Left kidney (tissue), 8 donors: ENCODE results near the gene TDRD7. TPM values are rescaled to one million over a fixed set of nuclear protein-coding genes. Genes with fewer than 3 reads are reported as not detected.

Experiments
- DNase-seq: peaks from one replicate; pipeline ENCODE4 v3.0.0-alpha.2; 2013
- long read RNA-seq, 8 donors: transcript quantifications; one replicate each; lab custom pipeline, GENCODE V29; 2026
- polyA plus RNA-seq: library from polyadenylated mRNA; unstranded; fragments of 120-200 nt; gene quantifications from one replicate; pipeline ENCODE4 v1.2.1, GENCODE V29; 2013; ENCODE audit not compliant: insufficient read length

Gene TDRD7, protein sequence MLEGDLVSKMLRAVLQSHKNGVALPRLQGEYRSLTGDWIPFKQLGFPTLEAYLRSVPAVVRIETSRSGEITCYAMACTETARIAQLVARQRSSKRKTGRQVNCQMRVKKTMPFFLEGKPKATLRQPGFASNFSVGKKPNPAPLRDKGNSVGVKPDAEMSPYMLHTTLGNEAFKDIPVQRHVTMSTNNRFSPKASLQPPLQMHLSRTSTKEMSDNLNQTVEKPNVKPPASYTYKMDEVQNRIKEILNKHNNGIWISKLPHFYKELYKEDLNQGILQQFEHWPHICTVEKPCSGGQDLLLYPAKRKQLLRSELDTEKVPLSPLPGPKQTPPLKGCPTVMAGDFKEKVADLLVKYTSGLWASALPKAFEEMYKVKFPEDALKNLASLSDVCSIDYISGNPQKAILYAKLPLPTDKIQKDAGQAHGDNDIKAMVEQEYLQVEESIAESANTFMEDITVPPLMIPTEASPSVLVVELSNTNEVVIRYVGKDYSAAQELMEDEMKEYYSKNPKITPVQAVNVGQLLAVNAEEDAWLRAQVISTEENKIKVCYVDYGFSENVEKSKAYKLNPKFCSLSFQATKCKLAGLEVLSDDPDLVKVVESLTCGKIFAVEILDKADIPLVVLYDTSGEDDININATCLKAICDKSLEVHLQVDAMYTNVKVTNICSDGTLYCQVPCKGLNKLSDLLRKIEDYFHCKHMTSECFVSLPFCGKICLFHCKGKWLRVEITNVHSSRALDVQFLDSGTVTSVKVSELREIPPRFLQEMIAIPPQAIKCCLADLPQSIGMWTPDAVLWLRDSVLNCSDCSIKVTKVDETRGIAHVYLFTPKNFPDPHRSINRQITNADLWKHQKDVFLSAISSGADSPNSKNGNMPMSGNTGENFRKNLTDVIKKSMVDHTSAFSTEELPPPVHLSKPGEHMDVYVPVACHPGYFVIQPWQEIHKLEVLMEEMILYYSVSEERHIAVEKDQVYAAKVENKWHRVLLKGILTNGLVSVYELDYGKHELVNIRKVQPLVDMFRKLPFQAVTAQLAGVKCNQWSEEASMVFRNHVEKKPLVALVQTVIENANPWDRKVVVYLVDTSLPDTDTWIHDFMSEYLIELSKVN
- polyA plus RNA-seq = 8.8 TPM
- long read RNA-seq, donor 1, partial matches to known transcripts = 7 of 7 reads
- long read RNA-seq, donor 1, other reads (novel, unspliced or antisense) = 0 of 7 reads
- long read RNA-seq, donor 2, partial matches to known transcripts = 9 of 10 reads
- long read RNA-seq, donor 2, other reads (novel, unspliced or antisense) = 0 of 10 reads
- long read RNA-seq, donor 3, partial matches to known transcripts = 0 of 1 reads
- long read RNA-seq, donor 3, other reads (novel, unspliced or antisense) = 0 of 1 reads
- long read RNA-seq, donor 4 = 0 reads
- long read RNA-seq, donor 5, partial matches to known transcripts = 5 of 5 reads
- long read RNA-seq, donor 5, other reads (novel, unspliced or antisense) = 0 of 5 reads
- long read RNA-seq, donor 6, partial matches to known transcripts = 0 of 2 reads
- long read RNA-seq, donor 6, other reads (novel, unspliced or antisense) = 0 of 2 reads
- long read RNA-seq, donor 7, partial matches to known transcripts = 8 of 8 reads
- long read RNA-seq, donor 7, other reads (novel, unspliced or antisense) = 0 of 8 reads
- long read RNA-seq, donor 8, partial matches to known transcripts = 5 of 6 reads
- long read RNA-seq, donor 8, other reads (novel, unspliced or antisense) = 0 of 6 reads

DNA sequence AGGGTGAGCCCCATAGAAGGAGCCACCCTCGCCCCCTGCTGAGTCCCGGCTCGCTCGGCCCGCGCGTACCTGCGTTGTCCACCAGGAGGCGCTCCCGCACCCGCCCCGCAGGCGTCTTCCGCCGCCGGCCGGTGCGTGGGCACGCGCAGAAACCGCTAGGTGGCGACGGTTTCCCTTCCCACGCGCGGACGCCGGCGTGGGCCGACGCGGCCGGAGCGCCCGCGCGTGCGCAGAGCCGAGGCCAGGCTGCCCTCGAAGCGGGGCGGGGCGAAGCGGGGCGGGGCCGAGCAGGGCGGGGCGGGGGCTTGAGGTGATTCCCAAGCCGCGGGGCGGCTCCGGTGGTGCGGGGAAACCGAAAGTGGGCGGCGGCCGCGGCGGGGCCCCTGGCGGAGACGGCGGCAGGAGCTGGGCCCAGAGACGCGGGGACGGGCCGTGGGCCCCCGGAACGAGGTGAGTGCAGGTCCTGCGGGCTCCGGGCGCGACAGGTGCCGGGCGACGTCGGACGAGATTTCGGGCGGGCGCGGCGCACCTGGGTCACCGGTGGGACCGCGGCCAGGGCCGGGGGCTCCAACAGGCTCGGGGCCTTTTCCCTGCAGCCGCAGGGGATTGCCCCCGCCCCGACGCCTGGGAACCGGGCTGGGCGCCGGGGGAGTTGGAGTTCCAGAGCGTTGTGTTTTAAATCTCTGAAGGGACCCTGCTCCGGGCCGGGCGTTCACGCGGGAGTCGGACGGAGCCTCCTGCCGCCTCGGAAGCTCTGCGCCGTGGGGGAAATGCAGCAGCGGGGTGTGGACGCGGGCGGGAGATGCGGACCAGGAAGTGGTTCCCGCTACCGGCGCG lies at the start of gene TDRD7:
Gene TDRD7, plus strand, starts transcription at position 308 of the 837 bp plus-strand sequence. CDS start 16,370 bp downstream, outside the sequence.
- peak; percentile 79 for DNase-seq

DNA sequence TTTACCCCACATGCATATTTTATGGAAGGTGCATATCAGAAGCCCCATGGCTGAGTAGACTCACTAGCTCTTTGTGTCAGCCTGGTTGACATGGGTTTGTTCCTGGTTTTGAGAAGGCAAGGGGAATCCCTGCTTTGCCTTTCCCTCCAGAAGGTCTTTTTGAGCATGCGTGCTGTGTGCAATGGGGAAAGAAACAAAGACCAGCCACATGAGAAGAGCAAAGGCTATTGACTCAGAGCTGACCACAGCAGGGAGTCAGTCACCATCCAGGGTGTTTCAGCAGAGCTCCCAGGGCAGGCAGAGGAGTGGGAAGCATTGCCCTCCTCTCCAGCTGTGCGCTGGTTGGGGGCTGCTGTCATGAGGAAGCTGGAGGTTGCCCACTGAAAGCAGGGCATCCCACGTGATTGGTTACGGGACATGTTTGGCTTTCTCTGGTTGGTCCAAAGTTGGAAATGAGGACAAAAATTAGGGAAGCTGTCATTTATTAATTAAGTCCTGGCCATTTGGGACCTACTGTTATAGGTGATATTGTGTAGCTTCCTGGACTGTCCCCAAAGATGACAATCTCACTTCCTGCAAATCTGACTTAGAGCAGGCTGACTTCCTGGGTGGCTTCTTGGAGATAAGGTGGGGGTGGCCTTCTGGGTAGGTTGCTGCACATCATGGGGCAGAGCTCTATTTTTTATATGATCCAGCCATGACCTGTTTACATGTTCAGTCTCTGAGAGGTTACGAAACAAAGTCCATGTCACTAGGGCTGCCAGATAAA lies 48.9 kb upstream of the TDRD7 start:
- no peak for DNase-seq

DNA sequence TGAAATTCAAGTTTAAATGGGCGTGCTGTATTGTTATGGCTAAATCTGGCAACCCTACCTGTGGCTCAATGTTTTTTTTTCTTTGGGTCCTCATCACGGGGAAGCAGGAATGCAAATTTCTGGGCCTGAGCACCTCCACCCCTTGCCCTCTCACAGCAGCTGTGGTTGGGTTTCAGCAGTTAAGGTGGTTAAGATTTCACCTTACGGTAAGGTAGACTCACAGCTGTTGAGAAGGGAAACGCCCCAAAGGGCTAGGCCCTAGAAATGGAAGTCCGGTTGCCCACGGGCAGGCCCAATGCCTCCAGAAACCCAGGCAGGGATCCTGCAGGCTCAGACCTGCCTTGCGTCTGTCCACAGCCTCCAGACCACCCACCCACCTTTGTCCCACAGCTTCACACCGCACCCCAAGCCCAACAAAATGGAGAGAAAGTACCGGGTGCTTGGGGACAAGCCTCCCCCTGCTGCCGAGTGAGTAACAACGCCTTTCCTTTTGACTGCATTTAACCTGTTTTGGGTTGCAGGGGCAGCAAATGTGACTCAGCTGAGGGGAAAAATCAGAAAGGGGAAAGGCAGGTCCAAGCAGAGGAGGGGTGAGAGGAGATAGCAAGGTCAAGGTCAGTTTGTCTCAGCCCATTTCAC lies 48.1 kb upstream of the TDRD7 start:
- no peak for DNase-seq

DNA sequence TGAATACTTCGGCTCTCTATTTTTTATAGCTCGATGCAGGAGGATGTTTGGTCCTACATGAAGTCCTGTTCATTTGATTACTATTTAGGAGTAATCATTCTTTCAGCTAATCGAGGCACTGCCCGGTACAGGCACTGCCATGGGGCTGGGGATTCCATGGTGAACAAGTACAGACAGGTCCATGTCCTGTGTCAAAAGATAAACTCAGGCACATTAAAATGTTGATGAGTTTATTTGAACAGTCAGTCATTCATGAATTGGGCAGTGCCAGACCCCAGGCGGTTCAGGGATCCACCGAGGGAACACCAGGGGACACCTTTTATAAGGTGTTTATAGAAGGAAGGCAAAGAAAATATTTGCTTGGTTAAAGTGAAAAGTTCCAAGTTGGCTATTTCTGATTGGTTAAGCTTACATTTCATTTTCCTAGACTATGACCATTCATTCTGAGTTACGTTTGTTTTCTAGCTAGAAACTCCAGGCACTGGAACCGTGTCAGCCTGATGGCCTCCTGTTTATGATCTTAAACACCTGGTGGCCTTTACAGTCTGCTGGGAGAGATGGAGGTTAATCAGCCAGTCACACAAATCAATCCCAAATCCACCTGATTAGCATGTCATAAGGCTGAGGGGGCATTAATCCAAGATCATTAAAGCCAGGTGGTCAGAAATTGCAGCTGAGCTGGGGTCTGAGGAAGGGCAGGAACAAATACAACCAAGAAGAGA lies 47.0 kb upstream of the TDRD7 start:
- no peak for DNase-seq

DNA sequence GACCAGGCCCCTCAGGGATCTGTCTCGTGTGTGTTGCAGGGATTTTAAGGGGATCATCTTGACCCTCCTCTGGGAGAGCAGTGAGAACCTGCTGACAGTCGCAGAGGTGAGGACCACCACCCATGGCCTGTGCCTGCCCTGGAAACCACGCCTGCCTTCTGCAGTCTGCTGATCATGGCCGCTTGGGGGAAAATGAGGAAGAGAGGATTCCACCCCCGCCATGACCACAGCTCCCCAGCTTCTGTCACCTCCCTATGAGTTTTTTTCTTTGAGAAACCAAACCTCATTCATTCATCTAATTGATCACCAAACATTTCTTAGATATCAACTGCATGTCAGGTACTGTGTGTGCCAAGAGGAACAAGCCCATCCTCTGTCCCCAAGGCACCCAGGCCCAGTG lies 46.3 kb upstream of the TDRD7 start:
- no peak for DNase-seq

DNA sequence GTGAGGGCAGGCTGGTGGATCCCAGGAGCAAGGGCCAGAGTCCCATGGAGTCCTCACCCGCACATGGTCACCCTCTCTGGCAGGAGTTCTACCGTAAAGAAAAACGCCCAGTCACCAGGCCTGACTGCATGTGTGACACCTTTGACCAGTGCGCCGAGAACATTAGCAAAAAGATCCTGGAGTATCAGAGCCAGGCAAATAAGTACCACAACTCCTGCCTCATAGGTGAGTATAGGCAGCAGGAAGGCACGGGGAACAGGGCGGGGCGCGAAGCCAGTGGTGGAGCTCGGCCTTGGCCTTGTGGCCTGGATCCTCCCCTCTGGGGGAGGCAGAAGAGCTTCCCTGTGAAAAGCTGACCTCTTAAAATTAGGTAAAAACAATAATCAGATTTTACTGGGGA lies 45.4 kb upstream of the TDRD7 start:
- DNase-seq = no peak

DNA sequence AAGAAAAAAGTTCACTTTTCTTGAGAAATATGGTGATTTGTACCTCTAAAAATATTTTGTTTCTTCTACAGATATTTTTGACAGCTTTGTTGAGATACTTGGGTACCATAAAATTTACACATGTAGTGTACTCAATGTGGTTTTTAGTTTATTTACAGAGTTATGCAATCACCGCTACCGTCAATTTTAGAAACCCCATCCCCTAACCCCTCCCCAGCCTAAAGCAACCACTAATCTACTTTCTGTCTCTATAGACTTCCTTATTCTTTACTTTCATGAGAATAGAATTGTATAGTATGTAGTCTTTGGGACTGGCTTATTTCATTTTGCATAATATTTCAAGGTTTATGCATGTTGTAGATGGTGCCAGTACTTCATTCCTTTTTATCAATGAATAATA lies 45.0 kb upstream of the TDRD7 start:
- no peak for DNase-seq

DNA sequence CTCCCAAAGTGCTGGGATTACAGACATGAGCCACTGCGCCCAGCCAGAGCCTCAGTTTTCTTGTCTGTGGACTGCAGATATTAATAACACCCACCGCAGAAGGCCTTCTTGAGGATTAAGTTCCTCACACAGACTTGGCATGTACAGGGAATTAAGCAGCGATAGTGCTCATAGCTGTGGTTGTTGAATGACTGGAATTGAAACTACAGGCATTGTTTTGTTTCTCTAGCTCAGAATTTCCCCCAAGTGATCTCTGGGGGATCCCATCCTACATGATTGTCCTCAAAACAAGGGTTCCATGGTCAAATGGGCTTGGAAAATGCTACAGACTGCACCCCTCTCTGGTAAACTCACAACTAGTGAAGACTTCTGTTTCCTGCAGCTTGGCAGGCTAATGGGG lies 44.2 kb upstream of the TDRD7 start:
- DNase-seq = no peak

DNA sequence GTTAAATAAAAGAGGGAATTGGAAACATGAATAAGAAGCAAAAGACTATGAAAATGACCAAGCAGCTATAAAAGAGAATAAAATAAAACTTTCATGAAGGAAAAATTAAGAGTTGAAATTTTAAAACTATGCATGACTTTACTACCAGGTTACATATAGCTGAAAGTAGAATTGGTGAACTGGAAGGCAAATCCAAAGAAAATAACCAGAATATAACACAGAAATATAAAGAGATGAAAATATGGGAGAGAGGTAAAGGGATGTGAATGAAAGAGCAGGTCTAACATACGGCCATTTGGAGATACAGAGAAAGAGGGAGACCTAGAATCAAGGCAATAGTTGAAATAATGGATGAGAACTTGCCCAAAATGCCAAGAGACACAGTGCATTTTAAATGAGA lies 42.9 kb upstream of the TDRD7 start:
- no peak for DNase-seq

DNA sequence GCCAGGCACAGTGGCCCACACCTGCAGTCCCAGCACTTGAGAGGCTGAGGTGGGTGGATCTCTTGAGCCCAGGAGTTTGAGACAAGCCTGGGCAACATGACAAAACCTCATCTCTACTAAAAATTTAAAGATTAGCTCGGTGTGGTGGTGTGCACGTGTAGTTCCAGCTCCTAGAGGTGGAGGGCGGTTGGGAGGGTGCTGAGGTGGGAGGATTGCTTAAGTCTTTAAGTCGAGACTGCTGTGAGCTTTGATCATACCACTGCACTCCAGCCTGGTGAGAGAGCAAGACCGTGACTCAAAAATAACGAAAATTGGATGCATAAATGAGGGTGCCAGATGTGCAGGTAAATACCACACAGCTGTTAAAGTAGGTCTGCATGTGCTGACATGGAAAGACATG lies 39.3 kb upstream of the TDRD7 start:
- DNase-seq = no peak

DNA sequence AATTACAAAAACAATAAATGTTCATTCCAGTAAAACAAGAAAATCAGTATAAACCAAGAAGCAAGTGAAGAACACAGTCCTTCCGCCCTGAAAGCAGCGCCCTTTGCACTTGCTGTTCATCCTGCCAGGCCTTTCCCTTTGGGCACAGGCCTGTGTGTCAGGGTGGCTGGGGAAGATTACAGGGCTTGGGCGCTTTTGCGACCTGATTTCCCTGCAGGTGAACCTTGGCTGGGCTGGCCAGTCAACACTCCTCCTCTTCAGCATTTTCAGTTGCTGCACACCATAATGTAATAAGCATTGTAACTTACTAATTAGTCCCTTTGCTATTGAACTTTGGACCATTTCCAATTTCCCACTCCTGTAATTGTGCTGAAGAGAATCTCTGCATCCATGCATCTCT lies 38.6 kb upstream of the TDRD7 start:
- no peak for DNase-seq

DNA sequence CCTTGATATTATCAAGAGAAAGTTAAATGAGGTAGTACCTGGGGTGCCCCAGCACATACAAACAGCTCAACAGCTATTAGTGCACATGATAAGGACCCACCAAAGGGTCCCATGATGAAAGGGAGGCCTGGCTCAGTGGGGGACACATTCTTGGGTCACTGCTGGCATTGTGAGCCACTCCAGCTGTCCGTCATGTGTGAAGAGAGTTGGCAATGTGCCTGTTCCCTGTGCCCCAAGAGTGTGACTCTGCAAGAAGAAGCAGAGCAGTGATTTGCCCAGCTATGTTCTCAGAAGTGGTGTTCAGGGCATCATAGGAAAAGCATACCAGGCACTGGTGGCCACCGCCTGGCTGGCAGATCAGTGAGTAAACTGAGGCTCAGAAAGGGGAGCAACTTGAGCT lies 37.1 kb upstream of the TDRD7 start:
- no peak for DNase-seq

DNA sequence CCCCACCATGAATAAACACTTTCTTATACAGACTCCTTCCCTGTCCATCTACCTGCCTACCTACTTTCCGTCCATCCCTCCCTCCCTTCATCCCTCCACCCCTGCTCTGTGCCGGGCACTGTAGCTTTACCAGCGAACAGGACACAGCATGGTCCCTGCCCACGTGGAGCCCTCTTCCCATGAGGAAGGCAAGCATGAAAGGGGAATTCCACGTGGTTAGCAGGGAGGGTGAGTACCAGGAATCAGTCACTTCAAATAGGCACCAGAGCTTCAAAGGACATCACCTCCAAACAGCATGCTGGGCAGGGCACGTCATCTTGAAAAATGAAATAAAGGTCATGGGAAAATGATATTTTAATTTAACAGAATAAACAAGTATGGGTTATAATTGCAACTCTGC lies 35.0 kb upstream of the TDRD7 start:
- no peak for DNase-seq

DNA sequence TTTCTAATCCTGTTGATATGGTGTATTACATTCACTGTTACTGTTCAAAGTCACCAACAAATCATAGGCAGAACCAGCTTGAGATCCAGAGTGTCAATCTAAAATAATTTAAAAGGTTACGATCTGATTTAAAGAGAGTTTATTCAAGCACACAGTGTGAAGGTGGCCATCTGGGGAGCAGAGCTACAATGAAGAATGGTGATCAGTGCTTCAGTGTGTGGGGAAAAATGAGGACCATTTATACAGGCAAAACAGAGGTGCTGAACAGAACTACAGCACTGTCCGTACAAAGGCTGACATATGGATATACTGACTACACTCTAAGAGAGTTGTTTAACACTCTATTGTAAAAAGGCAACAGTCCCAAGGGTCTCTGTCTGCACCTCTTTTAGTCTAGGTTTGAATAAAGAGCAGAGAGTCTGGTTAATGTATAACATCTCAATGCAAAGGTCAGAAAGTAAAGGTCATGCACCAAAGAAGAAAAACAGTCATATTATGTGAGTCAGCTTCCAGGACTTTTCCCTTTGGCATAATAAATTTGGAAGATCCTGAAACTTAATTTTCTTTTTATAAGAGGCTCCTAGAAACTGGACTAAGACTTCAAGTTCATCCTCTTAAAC lies 29.7 kb upstream of the TDRD7 start:
- DNase-seq = peak; percentile 18

DNA sequence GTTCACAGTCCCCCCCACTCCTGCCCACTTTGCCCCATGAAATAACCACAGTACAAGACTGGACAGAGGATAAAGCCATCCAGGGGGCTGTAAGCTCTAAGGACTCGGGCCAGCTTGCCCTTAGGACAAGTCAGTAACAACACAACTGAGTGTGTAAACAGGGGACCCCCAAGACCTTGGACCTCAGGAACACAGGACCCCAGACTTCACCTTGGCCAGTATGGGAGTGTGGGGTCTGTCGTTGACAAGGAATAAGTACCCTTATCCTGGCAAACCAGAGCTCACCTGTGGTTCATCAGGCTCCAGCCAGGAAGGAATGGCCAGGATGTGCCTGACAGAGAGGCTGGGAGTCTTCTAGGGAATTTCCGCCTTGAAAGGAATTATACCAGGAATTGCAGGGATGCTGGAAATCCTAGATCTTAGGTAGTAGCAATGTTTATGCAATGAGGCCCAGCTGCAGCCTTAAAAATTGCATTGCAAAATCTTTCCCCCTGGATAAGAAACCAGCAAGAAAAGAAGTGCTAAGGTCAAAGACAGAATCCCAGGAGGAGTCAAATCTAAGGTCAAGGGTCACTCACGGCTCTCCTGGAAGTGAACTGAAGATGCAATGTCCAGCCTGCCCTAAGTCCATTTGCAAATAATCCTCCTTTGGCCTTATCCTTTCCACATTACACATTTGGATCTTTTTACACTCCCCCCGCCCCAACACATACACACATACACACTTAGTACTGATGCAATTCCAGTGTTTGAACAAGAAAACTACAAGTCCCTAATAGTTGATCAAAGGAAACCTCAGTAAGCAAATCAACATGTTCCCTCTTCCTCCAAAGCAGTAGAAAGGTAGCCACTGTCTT lies 27.3 kb upstream of the TDRD7 start:
- DNase-seq = no peak

DNA sequence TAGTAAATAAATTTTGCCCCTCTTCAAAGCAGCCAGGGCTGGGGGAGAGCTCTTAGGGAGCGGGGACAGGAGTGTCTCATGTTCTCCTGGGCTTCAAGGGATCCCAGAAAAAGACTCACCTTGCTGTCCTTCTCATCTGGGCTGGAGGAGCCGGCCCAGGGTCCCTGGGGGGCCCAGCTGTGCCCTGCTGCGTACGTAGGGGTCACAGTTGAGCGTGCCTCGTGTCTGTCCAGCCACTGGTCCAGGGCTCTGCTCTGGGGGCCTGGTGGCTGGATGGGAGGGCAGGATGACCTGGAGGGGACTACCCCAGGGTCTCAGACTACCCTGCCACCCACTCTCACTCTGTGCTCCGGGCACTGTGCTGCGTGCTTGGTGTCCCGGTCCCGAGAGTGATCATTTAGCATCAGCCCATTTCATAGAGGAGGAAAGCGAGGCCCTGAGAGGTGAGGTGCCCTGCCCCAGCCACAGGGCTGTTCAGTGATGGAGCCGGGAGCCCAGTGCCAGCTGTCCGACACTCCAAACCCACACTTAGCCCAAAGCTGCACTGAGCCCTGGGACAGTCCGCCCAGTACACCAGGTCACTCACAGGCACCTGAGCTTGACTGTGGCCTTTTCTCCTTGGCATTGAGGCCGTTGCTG lies 26.2 kb upstream of the TDRD7 start:
- no peak for DNase-seq

DNA sequence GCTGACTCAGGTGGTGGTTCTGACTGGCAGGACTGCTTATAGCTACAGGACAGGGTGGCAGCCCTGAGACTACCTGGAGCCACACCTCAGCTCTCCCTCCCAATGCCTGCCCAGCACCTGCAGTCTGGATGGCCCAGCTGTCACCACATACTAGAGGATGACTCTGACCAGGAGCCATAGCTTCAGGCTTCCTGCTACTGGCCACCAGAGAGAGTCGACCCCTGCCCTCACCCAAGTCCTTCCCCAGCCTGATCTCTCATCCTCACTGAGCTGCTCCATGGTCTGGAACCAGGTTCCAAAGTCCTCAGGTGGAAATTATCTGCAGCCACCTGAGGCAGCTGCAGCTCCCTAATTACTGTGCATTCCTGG lies 25.6 kb upstream of the TDRD7 start:
- no peak for DNase-seq
